WTC11 (cell line): ENCODE results near the gene TMA16.

Source experiments
- CTCF ChIP-seq: fragments of 200-600 bp; IDR thresholded peaks from 2 replicates; pipeline ENCODE4 v1.8.0; 2022; ENCODE audit warnings: antibody characterized with exemption
- ELF4 ChIP-seq: sonication (generic); formaldehyde crosslinking; IDR thresholded peaks from 2 replicates; pipeline ENCODE4 v1.8.1; 2022; ENCODE audit warnings: low read depth, mild to moderate bottlenecking, moderate library complexity, missing genetic modification reagents
- HMGXB4 ChIP-seq: sonication (generic); formaldehyde crosslinking; IDR thresholded peaks from 2 replicates; pipeline ENCODE4 v1.8.1; 2023; ENCODE audit warnings: mild to moderate bottlenecking, moderate library complexity, missing genetic modification reagents
- RELA ChIP-seq: sonication (generic); formaldehyde crosslinking; IDR thresholded peaks from 2 replicates; pipeline ENCODE4 v1.8.1; 2022; ENCODE audit warnings: missing genetic modification reagents, mild to moderate bottlenecking, borderline replicate concordance
- SMAD4 ChIP-seq: sonication (generic); formaldehyde crosslinking; IDR thresholded peaks from 2 replicates; pipeline ENCODE4 v1.8.0; 2022; ENCODE audit warnings: mild to moderate bottlenecking, missing genetic modification reagents
- USF2 ChIP-seq: sonication (generic); formaldehyde crosslinking; IDR thresholded peaks from 2 replicates; pipeline ENCODE4 v1.8.1; 2023; ENCODE audit warnings: mild to moderate bottlenecking, missing genetic modification reagents, moderate library complexity

- TF ChIP-seq CTCF: peak; percentile 28; the same call in 1 of the 2 replicates
- TF ChIP-seq USF2 (CRISPR knock-in tag): no peak
- TF ChIP-seq RELA (CRISPR knock-in tag): no peak
- TF ChIP-seq SMAD4: no peak
- no peak for TF ChIP-seq ELF4 (CRISPR knock-in tag)
- no peak for TF ChIP-seq HMGXB4 (CRISPR knock-in tag)
These were observed 54.2 kb downstream of the TMA16 start for GRCh38 chr4:163548481-163549243.
